Panc1 (cell line): ENCODE data around the gene PLCB4.

ENCODE experiments used
- POLR2AphosphoS5 ChIP-seq: IDR thresholded peaks from 2 replicates; pipeline ENCODE4 v1.6.1; 2012; ENCODE audit warnings: mild to moderate bottlenecking, low read depth, low read length, moderate library complexity
- REST ChIP-seq, 2 experiments: IDR thresholded peaks; 2 replicates each; pipeline ENCODE4 v1.6.1; 2011 to 2012; ENCODE audit warnings: low read depth in 2 of 2, control low read depth in 1 of 2, low read length in 1 of 2, mild to moderate bottlenecking in 1 of 2, moderate library complexity in 1 of 2; ENCODE audit not compliant: insufficient read depth in 1 of 2
- TCF7L2 ChIP-seq: IDR thresholded peaks from 2 replicates; pipeline ENCODE4 v1.6.1; 2011; ENCODE audit warnings: mild to moderate bottlenecking, low read depth, low read length, inconsistent platforms
- TF ChIP-seq, protein P1 (sequence below): fragments of 450-650 bp; IDR thresholded peaks from 2 replicates; pipeline ENCODE4 v1.5.1; 2017; ENCODE audit warnings: mild to moderate bottlenecking

GRCh38 chr20:9163251-9163650, 94.4 kb downstream of the PLCB4 start:
- TF ChIP-seq, protein P1, sequence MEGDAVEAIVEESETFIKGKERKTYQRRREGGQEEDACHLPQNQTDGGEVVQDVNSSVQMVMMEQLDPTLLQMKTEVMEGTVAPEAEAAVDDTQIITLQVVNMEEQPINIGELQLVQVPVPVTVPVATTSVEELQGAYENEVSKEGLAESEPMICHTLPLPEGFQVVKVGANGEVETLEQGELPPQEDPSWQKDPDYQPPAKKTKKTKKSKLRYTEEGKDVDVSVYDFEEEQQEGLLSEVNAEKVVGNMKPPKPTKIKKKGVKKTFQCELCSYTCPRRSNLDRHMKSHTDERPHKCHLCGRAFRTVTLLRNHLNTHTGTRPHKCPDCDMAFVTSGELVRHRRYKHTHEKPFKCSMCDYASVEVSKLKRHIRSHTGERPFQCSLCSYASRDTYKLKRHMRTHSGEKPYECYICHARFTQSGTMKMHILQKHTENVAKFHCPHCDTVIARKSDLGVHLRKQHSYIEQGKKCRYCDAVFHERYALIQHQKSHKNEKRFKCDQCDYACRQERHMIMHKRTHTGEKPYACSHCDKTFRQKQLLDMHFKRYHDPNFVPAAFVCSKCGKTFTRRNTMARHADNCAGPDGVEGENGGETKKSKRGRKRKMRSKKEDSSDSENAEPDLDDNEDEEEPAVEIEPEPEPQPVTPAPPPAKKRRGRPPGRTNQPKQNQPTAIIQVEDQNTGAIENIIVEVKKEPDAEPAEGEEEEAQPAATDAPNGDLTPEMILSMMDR = no peak
- TF ChIP-seq TCF7L2 = no peak
- no peak for TF ChIP-seq POLR2AphosphoS5
- no peak for TF ChIP-seq REST (IDR thresholded peaks at IDR 0.05; ENCODE audit: insufficient read depth in 1 of 2, low read depth in 2 of 2, low read length in 1 of 2)
